ENCODE measurements around the gene PALLD.

Gene PALLD

GRCh38 chr4:168594121-168594520 lies 97.3 kb downstream of the PALLD start:
- no peak for DNase-seq

- DNase-seq, result no peak
Measured at GRCh38 chr4:168598191-168598590, 101.3 kb downstream of the PALLD start.

- no peak for DNase-seq
Measured at GRCh38 chr4:168600796-168601583, 104.1 kb downstream of the PALLD start.

GRCh38 chr4:168601899-168602298 lies 105.0 kb downstream of the PALLD start:
- no peak for DNase-seq

GRCh38 chr4:168604496-168605373 lies 107.9 kb downstream of the PALLD start:
- no peak for DNase-seq

GRCh38 chr4:168605411-168605810 lies 108.6 kb downstream of the PALLD start:
- no peak for DNase-seq

- DNase-seq, result no peak
Measured at GRCh38 chr4:168607215-168607614, 110.4 kb downstream of the PALLD start.

GRCh38 chr4:168608771-168609170 lies 111.9 kb downstream of the PALLD start:
- no peak for DNase-seq

GRCh38 chr4:168609369-168609768 lies 112.5 kb downstream of the PALLD start:
- no peak for DNase-seq

- DNase-seq, result no peak
Measured at GRCh38 chr4:168610911-168611530, 114.2 kb downstream of the PALLD start.

- DNase-seq, result peak; percentile 20
Measured at GRCh38 chr4:168612450-168613135, 115.7 kb downstream of the PALLD start.

- no peak for DNase-seq
Measured at GRCh38 chr4:168613869-168614268, 117.0 kb downstream of the PALLD start.

- DNase-seq, result no peak
Measured at GRCh38 chr4:168614281-168615057, 117.6 kb downstream of the PALLD start.

GRCh38 chr4:168615294-168616065 lies 118.6 kb downstream of the PALLD start:
- DNase-seq, result no peak

- DNase-seq, result no peak
Measured at GRCh38 chr4:168618577-168619265, 121.9 kb downstream of the PALLD start.

- DNase-seq, result no peak
Measured at GRCh38 chr4:168619266-168619631, 122.4 kb downstream of the PALLD start.

- peak; percentile 6 for DNase-seq
Measured at GRCh38 chr4:168621806-168622589, 125.1 kb downstream of the PALLD start.

- no peak for DNase-seq
Measured at GRCh38 chr4:168622600-168622999, 125.7 kb downstream of the PALLD start.

- no peak for DNase-seq
Measured at GRCh38 chr4:168623011-168623410, 126.2 kb downstream of the PALLD start.

GRCh38 chr4:168623484-168623883 lies 126.6 kb downstream of the PALLD start:
- no peak for DNase-seq
